HG03558 (cell line): Measurements from ENCODE around the gene KLK11.
"Not testable (repeated sequence)": the region's sequence is repeated elsewhere in the genome, so short reads cannot be mapped to it uniquely, and the experiment has no call there.

Experiments
- ATAC-seq: cut with Tn5 transposase; IDR thresholded peaks from one replicate; pipeline ENCODE4 v1.9.1; 2021; ENCODE audit warnings: moderate number of reproducible peaks; ENCODE audit not compliant: unreplicated experiment; ENCODE audit errors: extremely low read depth

Gene KLK11

GRCh38 chr19:51009061-51009891, 17.1 kb downstream of the KLK11 start:
- no peak for ATAC-seq

- ATAC-seq: no peak
Measured at GRCh38 chr19:51007488-51007887, 18.9 kb downstream of the KLK11 start.

GRCh38 chr19:51006406-51006805, 20.0 kb downstream of the KLK11 start:
- ATAC-seq: no peak

DNA sequence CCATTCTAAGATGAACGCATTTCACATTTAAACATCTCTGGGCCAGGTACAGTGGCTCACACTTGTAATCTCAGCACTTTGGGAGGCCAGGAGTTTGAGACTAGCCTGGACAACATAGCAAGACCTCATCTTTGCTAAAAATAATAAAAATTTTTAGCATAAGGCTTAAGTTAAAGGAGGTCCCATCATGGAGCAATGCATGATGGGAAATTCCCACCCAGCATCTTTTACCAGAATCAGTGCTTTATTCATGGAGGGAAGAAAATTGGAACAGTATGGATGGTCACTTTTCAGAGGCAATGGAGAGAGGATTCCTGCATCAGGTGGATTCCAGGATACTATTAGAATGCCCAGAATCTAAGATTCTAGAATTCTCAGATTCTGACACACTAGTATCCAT, 21.2 kb downstream of the KLK11 start:
- ATAC-seq: no peak

DNA sequence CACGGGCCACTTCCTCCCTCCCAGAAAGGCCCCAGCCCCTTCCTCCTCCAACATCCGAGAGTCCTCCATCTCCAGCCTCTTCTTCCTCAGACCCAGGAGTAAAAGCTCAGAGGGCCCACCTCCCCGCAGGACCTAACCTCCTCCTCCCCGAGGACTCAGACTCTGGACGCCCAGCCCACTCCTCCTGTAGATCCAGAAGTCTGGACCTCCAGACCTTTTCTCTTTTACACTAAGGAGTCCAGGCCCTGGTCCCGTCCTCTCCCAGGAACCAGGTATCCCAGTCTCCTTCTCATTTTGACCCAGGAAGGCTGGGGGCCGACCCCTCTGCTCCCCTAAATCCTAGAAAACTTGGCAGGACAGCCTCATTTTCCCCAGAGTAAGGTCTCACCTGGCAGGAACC, 23.1 kb downstream of the KLK11 start:
- no peak for ATAC-seq

DNA sequence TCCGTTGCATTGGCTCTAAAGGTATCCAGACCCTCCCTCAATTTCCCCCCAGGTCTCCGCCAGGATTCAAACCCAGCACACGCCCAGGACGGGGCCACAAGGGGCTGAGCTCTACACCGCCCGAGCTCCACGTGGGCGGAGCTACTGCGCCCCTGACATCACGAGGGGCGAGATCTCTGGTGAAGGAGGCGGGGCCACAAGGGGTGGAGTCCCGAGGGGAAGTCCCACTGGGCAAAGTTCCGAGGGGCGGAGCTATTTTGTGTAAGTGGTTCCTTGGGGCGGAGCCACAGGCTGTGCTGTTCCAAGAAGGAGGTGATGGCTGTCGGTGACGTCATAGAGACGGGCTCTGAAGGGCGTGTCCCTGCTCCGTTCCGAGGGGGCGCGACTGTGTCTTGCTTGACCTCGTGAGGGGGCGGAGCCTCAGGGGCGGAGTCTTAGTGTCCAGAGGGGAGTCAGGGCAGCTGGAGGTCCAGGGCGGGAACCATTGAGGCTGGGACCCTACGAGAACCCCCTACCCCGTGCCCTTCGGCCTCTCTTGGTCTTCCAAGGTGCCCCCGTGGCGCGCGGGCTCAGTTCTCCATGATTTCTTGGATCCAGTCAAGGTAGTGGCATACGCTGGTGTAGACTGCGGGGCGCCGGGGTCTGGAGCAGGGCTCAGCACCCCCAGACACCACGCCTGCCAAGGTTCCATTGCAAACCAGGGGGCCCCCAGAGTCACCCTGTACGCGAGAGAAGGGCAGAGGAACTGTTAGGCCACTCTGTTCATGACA, 23.7 kb downstream of the KLK11 start:
- ATAC-seq: no peak

GRCh38 chr19:51002089-51002532, 24.3 kb downstream of the KLK11 start:
- ATAC-seq: no peak

DNA sequence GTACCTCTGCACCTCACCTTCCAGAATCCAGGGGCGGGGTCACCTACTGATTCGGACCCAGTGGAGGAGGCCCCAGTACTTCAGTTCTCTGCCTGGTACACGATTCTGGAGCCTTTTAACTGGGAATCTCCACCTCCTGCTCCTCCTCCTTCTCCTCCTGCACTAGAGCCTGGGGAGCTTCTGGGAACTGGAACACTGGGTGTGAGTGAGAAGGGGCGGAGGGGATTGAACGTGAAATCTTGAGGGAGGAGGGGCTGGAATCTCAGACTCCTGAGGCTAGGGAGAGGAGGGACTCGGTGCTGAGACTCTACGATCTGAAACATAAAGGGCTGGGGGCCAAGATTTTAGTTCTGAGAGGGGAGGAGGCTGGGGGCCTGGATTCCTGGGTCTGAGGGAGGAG, 24.9 kb downstream of the KLK11 start, which contains the start of gene KLK8:
Gene KLK8, minus strand, starts transcription at position 90 of the 400 bp plus-strand sequence. CDS start 437 bp downstream, outside the sequence.
- no peak for ATAC-seq

- ATAC-seq: no peak
Measured at GRCh38 chr19:51000981-51001380, 25.4 kb downstream of the KLK11 start.

GRCh38 chr19:51000426-51000825, 26.0 kb downstream of the KLK11 start:
- ATAC-seq: no peak

GRCh38 chr19:50998686-50999085, 27.7 kb downstream of the KLK11 start:
- ATAC-seq: no peak

DNA sequence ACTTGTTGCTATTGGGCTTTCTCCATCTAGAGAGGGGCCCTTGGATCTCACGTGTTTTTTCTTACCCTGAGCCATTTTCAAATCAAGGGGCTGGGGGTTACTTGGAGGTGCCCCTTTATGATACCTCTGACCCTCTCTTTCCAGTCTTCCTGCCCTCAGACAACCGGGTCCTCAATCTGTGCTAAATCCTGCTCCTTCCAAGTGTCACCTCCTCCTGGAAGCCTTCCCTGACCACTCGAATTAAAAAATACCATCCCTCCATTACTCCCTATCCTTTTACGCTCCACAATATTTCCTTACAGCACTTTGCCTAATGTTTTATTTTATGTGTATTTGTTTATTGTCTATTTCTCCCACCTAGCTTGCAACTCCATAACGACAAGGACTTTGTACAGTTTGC, 28.4 kb downstream of the KLK11 start:
- no peak for ATAC-seq

- ATAC-seq: no peak
Measured at GRCh38 chr19:50994129-50994528, 32.3 kb downstream of the KLK11 start.

DNA sequence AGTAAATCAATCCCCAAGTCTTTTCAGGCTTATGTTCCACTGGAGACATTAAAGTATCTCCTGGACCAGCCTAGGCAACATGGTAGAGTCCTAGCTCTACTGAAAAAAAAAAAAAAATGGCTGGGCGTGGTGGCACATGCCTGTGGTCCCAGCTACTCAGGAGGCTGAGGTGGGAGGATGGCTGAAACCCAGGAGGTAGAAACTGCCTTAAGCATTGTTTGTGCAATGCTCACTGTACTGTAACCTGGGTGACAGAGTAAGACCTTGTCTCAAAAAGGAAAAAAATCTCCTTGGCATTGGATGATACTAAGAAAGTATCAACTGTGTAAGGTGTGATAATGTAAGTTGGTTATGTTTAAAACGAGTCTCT, 33.8 kb downstream of the KLK11 start:
- ATAC-seq: no peak

GRCh38 chr19:50984416-50984815, 42.0 kb downstream of the KLK11 start:
- ATAC-seq: not testable (repeated sequence)

- no peak for ATAC-seq
Measured at GRCh38 chr19:50983625-50984292, 42.7 kb downstream of the KLK11 start, which contains the start of gene KLK7. Gene KLK7, minus strand, starts transcription at chr19:50983917. Its CDS starts 1,518 bp downstream, at chr19:50982399.

- ATAC-seq: no peak
Measured at GRCh38 chr19:50982186-50982585, 44.2 kb downstream of the KLK11 start.

- no peak for ATAC-seq
Measured at GRCh38 chr19:50981587-50982146, 44.7 kb downstream of the KLK11 start.

- no peak for ATAC-seq
Measured at GRCh38 chr19:50980208-50980607, 46.2 kb downstream of the KLK11 start.

GRCh38 chr19:50979758-50980157, 46.7 kb downstream of the KLK11 start:
- no peak for ATAC-seq
